SK-N-SH treated with all-trans-retinoic acid at 6 μM for 48 hours (cell line): Measurements from ENCODE around the gene GPSM1.

Experiments used
- ATAC-seq: fragments of 200-7000 bp; cut with Tn5 transposase; 3 replicates; pipeline ENCODE4 v1.9.1; 2020; ENCODE audit warnings: mild to moderate bottlenecking, moderate library complexity
- ARNTL ChIP-seq: fragments of 450-650 bp; formaldehyde crosslinking; IDR thresholded peaks from 2 replicates; pipeline ENCODE4 v1.5.0; 2020; ENCODE audit warnings: low read depth, mild to moderate bottlenecking, moderate library complexity, borderline replicate concordance
- BACH2 ChIP-seq: fragments of 250-450 bp; sonication (Bioruptor Pico); IDR thresholded peaks from 2 replicates; pipeline ENCODE4 v1.9.0; 2021; ENCODE audit warnings: mild to moderate bottlenecking, borderline replicate concordance
- CSDC2 ChIP-seq: fragments of 250-450 bp; sonication (Bioruptor Pico); IDR thresholded peaks from 2 replicates; pipeline ENCODE4 v1.5.0; 2020; ENCODE audit warnings: mild to moderate bottlenecking, moderate library complexity
- ESRRG ChIP-seq: fragments of 250-450 bp; sonication (Bioruptor Pico); IDR thresholded peaks from 2 replicates; pipeline ENCODE4 v1.6.1; 2021; ENCODE audit warnings: mild to moderate bottlenecking
- GLIS3 ChIP-seq: fragments of 250-450 bp; sonication (Bioruptor Pico); IDR thresholded peaks from 2 replicates; pipeline ENCODE4 v1.5.0; 2020; ENCODE audit warnings: mild to moderate bottlenecking, moderate library complexity
- ISL1 ChIP-seq: fragments of 250-450 bp; sonication (Bioruptor Pico); IDR thresholded peaks from 2 replicates; pipeline ENCODE4 v2.1.2; 2022; ENCODE audit warnings: mild to moderate bottlenecking, moderate library complexity
- OSR1 ChIP-seq: fragments of 250-450 bp; sonication (Bioruptor Pico); IDR thresholded peaks from 2 replicates; pipeline ENCODE4 v1.8.0; 2022; ENCODE audit warnings: moderate library complexity, mild to moderate bottlenecking, inconsistent platforms
- PPARA ChIP-seq: fragments of 250-450 bp; sonication (Bioruptor Pico); IDR thresholded peaks from 2 replicates; pipeline ENCODE4 v1.5.0; 2020; ENCODE audit warnings: mild to moderate bottlenecking, borderline replicate concordance
- RARB ChIP-seq: fragments of 250-450 bp; sonication (Bioruptor Pico); IDR thresholded peaks from 2 replicates; pipeline ENCODE4 v1.8.0; 2021; ENCODE audit warnings: mild to moderate bottlenecking, moderate library complexity
- SNAI2 ChIP-seq: fragments of 250-450 bp; sonication (Bioruptor Pico); IDR thresholded peaks from 2 replicates; pipeline ENCODE4 v1.5.0; 2020; ENCODE audit warnings: mild to moderate bottlenecking, moderate library complexity
- TCF4 ChIP-seq: fragments of 250-450 bp; sonication (Bioruptor Pico); IDR thresholded peaks from 2 replicates; pipeline ENCODE4 v1.8.0; 2021; ENCODE audit warnings: mild to moderate bottlenecking, moderate library complexity, borderline replicate concordance
- TOX ChIP-seq: fragments of 250-450 bp; sonication (Bioruptor Pico); IDR thresholded peaks from 2 replicates; pipeline ENCODE4 v1.8.0; 2021; ENCODE audit warnings: mild to moderate bottlenecking, moderate library complexity, borderline replicate concordance
- ZC3H10 ChIP-seq: fragments of 250-450 bp; sonication (Bioruptor Pico); IDR thresholded peaks from 2 replicates; pipeline ENCODE4 v1.5.1; 2021; ENCODE audit warnings: mild to moderate bottlenecking, moderate library complexity
- ZFP3 ChIP-seq: fragments of 250-450 bp; sonication (Bioruptor Pico); IDR thresholded peaks from 2 replicates; pipeline ENCODE4 v1.5.0; 2020; ENCODE audit warnings: mild to moderate bottlenecking, moderate library complexity
- ZFP30 ChIP-seq: fragments of 450-650 bp; formaldehyde crosslinking; IDR thresholded peaks from 2 replicates; pipeline ENCODE4 v1.5.0; 2022; ENCODE audit warnings: mild to moderate bottlenecking, moderate library complexity
- ZNF565 ChIP-seq: fragments of 450-650 bp; formaldehyde crosslinking; conservative IDR thresholded peaks from 2 replicates; pipeline ENCODE4 v1.5.0; 2020; ENCODE audit warnings: low read depth, mild to moderate bottlenecking, moderate library complexity
- ZNF70 ChIP-seq: fragments of 450-650 bp; formaldehyde crosslinking; IDR thresholded peaks from 2 replicates; pipeline ENCODE4 v1.5.0; 2020; ENCODE audit warnings: mild to moderate bottlenecking, moderate library complexity
- ZNF8 ChIP-seq: fragments of 450-650 bp; formaldehyde crosslinking; IDR thresholded peaks from 2 replicates; pipeline ENCODE4 v1.5.0; 2020; ENCODE audit warnings: mild to moderate bottlenecking, moderate library complexity
- TF ChIP-seq, protein P1 (sequence below): fragments of 250-450 bp; sonication (Bioruptor Pico); IDR thresholded peaks from 2 replicates; pipeline ENCODE4 v1.5.0; 2020; ENCODE audit warnings: mild to moderate bottlenecking, moderate library complexity
- TF ChIP-seq, protein P2 (sequence below): fragments of 250-450 bp; sonication (Bioruptor Pico); IDR thresholded peaks from 2 replicates; pipeline ENCODE4 v1.5.1; 2021; ENCODE audit warnings: mild to moderate bottlenecking, moderate library complexity
- TF ChIP-seq, protein P3 (sequence below): fragments of 250-450 bp; sonication (Bioruptor Pico); IDR thresholded peaks from 2 replicates; pipeline ENCODE4 v1.8.0; 2020; ENCODE audit warnings: mild to moderate bottlenecking, moderate library complexity, borderline replicate concordance
- TF ChIP-seq, protein P4 (sequence below): fragments of 250-450 bp; sonication (Bioruptor Pico); IDR thresholded peaks from 2 replicates; pipeline ENCODE4 v1.5.1; 2020; ENCODE audit warnings: low read depth, mild to moderate bottlenecking, moderate library complexity
- TF ChIP-seq, protein P5 (sequence below): fragments of 250-450 bp; sonication (Bioruptor Pico); IDR thresholded peaks from 2 replicates; pipeline ENCODE4 v1.8.0; 2021; ENCODE audit warnings: low read depth, mild to moderate bottlenecking, moderate library complexity, borderline replicate concordance

GPSM1 gene

DNA sequence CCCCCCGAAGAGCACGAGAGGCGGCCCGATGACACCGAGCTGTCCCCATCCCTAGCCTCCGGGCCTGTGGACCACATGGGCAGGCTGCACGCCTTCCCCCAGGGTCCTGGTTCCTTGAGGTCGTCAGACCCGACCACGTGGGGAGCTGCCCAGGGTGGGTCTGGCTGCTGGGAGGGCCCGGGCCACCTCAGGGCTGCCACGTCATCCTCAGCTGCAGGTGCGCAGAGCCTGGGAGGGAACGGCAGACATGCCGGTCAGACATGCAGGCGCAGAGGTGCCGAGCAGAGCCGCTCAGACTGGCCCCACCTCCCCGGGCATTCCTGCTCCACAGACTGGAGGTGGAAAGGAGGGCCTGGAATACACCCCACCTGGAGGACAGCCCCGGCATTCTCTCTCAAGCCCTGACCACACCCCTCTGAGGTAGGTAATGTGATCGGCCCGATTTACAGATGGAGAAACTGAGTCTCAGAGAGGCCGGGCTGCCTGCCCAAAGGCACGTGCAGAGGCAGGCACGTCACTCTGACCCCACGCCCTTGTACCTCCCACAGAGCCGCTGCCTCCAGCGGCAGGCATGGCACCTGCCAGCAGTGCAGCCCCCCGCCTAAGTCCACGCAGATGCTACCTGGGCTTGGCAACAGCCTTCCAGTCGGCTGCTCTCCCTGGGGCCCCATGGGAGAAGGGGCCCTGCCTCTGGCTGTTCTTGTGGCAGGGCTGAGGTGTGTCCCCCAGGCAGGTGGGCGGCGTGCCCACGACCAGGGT lies 24.1 kb upstream of the GPSM1 start:
- TF ChIP-seq GLIS3 (CRISPR knock-in tag) = no peak
- TF ChIP-seq, protein P1, sequence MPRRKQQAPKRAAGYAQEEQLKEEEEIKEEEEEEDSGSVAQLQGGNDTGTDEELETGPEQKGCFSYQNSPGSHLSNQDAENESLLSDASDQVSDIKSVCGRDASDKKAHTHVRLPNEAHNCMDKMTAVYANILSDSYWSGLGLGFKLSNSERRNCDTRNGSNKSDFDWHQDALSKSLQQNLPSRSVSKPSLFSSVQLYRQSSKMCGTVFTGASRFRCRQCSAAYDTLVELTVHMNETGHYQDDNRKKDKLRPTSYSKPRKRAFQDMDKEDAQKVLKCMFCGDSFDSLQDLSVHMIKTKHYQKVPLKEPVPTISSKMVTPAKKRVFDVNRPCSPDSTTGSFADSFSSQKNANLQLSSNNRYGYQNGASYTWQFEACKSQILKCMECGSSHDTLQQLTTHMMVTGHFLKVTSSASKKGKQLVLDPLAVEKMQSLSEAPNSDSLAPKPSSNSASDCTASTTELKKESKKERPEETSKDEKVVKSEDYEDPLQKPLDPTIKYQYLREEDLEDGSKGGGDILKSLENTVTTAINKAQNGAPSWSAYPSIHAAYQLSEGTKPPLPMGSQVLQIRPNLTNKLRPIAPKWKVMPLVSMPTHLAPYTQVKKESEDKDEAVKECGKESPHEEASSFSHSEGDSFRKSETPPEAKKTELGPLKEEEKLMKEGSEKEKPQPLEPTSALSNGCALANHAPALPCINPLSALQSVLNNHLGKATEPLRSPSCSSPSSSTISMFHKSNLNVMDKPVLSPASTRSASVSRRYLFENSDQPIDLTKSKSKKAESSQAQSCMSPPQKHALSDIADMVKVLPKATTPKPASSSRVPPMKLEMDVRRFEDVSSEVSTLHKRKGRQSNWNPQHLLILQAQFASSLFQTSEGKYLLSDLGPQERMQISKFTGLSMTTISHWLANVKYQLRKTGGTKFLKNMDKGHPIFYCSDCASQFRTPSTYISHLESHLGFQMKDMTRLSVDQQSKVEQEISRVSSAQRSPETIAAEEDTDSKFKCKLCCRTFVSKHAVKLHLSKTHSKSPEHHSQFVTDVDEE (CRISPR knock-in tag) = no peak
- TF ChIP-seq TOX (CRISPR knock-in tag) = no peak
- no peak for TF ChIP-seq ZC3H10 (CRISPR knock-in tag)
- no peak for TF ChIP-seq ZNF8 (CRISPR knock-in tag)
- TF ChIP-seq OSR1 (CRISPR knock-in tag) = no peak
- no peak for TF ChIP-seq RARB (CRISPR knock-in tag)
- TF ChIP-seq, protein P2, sequence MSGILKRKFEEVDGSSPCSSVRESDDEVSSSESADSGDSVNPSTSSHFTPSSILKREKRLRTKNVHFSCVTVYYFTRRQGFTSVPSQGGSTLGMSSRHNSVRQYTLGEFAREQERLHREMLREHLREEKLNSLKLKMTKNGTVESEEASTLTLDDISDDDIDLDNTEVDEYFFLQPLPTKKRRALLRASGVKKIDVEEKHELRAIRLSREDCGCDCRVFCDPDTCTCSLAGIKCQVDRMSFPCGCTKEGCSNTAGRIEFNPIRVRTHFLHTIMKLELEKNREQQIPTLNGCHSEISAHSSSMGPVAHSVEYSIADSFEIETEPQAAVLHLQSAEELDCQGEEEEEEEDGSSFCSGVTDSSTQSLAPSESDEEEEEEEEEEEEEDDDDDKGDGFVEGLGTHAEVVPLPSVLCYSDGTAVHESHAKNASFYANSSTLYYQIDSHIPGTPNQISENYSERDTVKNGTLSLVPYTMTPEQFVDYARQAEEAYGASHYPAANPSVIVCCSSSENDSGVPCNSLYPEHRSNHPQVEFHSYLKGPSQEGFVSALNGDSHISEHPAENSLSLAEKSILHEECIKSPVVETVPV = no peak
- TF ChIP-seq, protein P3, sequence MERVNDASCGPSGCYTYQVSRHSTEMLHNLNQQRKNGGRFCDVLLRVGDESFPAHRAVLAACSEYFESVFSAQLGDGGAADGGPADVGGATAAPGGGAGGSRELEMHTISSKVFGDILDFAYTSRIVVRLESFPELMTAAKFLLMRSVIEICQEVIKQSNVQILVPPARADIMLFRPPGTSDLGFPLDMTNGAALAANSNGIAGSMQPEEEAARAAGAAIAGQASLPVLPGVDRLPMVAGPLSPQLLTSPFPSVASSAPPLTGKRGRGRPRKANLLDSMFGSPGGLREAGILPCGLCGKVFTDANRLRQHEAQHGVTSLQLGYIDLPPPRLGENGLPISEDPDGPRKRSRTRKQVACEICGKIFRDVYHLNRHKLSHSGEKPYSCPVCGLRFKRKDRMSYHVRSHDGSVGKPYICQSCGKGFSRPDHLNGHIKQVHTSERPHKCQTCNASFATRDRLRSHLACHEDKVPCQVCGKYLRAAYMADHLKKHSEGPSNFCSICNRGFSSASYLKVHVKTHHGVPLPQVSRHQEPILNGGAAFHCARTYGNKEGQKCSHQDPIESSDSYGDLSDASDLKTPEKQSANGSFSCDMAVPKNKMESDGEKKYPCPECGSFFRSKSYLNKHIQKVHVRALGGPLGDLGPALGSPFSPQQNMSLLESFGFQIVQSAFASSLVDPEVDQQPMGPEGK (CRISPR knock-in tag) = no peak
- TF ChIP-seq ARNTL (CRISPR knock-in tag) = no peak
- no peak for TF ChIP-seq ZFP3 (CRISPR knock-in tag)
- TF ChIP-seq CSDC2 = no peak
- TF ChIP-seq BACH2 = no peak
- TF ChIP-seq, protein P4, sequence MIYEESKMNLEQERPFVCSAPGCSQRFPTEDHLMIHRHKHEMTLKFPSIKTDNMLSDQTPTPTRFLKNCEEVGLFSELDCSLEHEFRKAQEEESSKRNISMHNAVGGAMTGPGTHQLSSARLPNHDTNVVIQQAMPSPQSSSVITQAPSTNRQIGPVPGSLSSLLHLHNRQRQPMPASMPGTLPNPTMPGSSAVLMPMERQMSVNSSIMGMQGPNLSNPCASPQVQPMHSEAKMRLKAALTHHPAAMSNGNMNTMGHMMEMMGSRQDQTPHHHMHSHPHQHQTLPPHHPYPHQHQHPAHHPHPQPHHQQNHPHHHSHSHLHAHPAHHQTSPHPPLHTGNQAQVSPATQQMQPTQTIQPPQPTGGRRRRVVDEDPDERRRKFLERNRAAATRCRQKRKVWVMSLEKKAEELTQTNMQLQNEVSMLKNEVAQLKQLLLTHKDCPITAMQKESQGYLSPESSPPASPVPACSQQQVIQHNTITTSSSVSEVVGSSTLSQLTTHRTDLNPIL (CRISPR knock-in tag) = no peak
- no peak for TF ChIP-seq ZNF565 (CRISPR knock-in tag)
- TF ChIP-seq, protein P5, sequence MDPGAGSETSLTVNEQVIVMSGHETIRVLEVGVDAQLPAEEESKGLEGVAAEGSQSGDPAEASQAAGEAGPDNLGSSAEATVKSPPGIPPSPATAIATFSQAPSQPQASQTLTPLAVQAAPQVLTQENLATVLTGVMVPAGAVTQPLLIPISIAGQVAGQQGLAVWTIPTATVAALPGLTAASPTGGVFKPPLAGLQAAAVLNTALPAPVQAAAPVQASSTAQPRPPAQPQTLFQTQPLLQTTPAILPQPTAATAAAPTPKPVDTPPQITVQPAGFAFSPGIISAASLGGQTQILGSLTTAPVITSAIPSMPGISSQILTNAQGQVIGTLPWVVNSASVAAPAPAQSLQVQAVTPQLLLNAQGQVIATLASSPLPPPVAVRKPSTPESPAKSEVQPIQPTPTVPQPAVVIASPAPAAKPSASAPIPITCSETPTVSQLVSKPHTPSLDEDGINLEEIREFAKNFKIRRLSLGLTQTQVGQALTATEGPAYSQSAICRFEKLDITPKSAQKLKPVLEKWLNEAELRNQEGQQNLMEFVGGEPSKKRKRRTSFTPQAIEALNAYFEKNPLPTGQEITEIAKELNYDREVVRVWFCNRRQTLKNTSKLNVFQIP (CRISPR knock-in tag) = no peak
- no peak for TF ChIP-seq SNAI2
- no peak for TF ChIP-seq ZNF70 (CRISPR knock-in tag)
- no peak for TF ChIP-seq PPARA (CRISPR knock-in tag)
- no peak for TF ChIP-seq ESRRG
- no peak for ATAC-seq

DNA sequence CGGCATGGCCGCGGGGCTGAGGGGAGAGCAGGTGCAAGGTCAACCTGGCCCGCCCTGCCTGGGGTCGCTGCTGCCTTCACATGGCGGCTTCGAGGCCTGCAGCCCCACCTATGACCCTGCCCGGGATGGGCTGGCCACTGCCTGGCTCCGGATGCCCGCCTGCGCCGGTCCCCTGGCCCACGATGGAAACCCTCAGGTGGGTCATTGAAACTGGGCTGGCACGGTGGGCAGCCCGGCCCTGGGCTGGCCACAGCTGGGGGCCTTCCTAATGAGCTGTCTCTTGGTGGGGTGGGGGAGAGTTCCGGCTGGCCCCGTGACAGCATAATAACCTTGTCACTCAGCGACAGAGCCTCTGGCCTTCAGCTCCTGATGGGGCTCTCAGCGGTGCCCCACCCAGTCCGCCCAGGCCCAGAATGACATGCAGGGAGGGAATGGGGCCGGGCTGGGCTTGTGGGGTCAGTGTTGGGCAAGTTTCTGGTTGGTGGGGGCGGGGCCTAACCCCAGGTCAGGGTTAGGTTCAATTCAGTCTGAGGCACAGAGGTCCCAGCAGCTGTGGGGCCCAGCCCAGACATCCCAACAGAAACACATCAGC lies 23.4 kb upstream of the GPSM1 start, which contains the start of gene CCDC187:
CCDC187 (minus strand) TSS at position 270 of the 592 bp plus-strand sequence; CDS start at position 6, 264 bp downstream.
- no peak for ATAC-seq
- TF ChIP-seq ZC3H10 (CRISPR knock-in tag) (no peak), ISL1 (CRISPR knock-in tag) (no peak), TCF4 (CRISPR knock-in tag) (no peak), ZNF8 (CRISPR knock-in tag) (no peak), ZFP30 (CRISPR knock-in tag) (no peak), CSDC2 (no peak), TOX (CRISPR knock-in tag) (no peak), ZFP3 (CRISPR knock-in tag) (no peak), ESRRG (no peak), OSR1 (CRISPR knock-in tag) (no peak), BACH2 (no peak), GLIS3 (CRISPR knock-in tag) (no peak)
- TF ChIP-seq, protein P2 = no peak
- TF ChIP-seq, protein P3 (CRISPR knock-in tag) = no peak
- TF ChIP-seq, protein P4 (CRISPR knock-in tag) = no peak
